NOMO-1 treated with DMSO at 0.1 percent for 48 hours (cell line): Measurements from ENCODE around the gene ZBTB46.
"Not testable (repeated sequence)": the region's sequence is repeated elsewhere in the genome, so short reads cannot be mapped to it uniquely, and the experiment has no call there.

ENCODE experiments used
- DNase-seq: peaks from one replicate; lab custom pipeline; 2025; ENCODE audit not compliant: unreplicated experiment; lab: John Stamatoyannopoulos, UW

ZBTB46 gene

DNA sequence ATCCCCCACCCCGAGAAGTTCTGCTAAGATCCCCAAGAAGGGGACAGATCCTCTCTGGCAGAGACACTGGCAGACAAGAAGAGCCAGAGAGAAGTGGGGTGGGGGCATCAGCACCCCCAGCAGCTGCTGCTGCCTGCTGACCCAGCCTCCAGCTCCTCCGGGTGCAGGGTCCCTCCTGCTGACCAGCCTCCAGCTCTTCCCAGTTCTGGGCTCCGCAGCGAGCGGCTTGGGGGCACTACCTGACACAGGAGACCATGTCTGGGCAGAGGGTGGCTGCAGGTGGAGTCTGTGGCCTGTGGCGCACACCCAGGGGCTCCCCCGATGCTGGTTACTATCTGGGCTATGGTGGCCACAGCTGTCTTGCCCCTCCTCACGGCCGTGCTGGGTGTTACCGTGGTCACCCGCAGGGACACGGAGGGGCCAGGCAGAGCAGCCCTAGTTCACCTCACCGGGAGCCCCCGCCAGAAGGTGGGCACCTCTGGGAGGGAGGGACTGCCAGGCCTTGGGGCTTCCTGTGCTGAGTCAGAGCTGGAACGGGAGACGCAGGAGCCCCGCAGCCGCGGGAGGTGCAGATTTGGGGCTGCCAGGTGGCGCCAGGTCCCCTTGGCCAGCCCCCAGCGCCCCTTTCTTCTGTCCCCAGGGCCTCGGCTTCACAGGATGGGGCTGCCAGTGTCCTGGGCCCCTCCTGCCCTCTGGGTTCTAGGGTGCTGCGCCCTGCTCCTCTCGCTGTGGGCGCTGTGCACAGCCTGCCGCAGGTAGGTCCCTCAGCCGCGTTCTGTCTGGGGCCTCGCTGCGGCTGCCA is 94.0 kb downstream of the ZBTB46 start:
- no peak for DNase-seq

DNA sequence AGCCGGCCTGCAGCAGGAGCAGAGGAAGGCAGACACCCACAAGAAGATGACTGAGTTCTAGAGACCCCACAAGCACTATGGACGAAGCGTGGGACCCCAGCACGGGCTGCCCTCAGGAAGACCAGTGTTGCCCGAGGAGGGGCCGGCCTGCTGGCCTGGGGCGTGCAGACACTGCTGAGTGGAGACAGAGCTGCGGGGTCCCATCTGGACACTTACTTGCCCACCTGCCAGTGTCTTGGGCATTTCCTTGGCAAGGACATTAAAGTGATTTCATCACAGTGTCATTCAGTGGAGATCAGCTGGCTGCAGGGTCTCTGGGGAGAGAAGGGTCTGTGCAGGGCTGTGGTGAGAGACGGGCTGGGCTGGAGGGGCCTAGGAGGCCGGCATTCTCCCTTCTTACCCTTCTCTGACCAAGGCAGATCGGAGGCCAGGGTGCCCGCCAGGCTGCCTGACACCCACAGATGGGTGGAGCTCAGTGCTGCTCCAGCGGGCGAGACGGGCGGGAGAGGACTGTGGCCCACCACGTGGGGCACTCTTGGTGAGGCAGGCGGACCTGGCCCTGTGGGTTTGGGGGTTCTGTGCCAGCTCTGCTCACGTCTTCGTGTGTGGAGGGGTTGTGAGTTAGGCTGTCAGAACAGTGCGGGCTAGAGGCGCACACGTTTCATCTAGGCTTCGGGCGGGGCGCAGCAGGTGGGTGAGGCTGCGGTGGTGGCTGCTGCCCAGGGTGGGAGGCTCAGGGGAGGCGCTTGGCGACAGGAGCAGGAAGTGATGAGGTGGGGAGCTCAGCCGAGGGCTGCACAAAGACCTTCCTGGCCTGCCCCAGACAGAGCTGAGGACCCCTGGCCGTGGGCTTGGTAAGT is 95.0 kb downstream of the ZBTB46 start, which contains the start of gene LIME1:
Gene LIME1 (plus strand): TSS at position 806 of the 860 bp plus-strand sequence. CDS start 886 bp downstream, outside the sequence.
- no peak for DNase-seq

DNA sequence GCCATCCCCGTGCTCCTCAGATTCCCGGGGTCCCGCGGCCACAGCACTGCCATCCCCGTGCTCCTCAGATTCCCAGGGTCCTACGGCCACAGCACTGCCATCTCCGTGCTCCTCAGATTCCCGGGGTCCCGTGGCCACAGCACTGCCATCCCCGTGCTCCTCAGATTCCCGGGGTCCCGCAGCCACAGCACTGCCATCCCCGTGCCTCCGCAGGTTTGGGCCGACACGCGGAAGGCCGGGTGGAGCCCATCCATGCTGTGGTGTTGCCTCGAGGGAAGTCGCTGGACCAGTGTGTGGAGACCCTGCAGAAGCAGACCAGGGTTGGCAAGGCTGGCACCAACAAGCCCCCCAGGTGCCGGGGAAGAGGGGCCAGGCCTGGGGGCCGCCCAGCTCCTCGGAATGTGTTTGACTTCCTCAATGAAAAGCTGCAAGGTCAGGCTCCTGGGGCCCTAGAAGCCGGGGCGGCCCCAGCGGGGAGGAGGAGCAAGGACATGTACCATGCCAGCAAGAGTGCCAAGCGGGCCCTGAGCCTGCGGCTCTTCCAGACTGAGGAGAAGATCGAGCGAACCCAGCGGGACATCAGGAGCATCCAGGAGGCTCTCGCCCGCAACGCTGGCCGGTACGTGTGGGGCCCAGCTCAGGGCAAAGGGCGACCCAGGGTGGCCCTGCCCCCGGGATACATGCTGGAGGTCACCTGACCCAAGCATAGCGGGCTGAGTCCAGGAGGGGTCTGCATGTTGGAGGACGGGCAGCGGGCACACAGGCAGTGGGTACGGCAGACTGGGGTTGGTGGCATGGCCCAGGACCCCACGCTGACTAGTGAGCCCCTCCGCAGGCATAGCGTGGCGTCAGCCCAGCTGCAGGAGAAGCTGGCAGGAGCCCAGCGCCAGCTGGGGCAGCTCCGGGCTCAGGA is 95.9 kb downstream of the ZBTB46 start:
- DNase-seq: no peak

DNA sequence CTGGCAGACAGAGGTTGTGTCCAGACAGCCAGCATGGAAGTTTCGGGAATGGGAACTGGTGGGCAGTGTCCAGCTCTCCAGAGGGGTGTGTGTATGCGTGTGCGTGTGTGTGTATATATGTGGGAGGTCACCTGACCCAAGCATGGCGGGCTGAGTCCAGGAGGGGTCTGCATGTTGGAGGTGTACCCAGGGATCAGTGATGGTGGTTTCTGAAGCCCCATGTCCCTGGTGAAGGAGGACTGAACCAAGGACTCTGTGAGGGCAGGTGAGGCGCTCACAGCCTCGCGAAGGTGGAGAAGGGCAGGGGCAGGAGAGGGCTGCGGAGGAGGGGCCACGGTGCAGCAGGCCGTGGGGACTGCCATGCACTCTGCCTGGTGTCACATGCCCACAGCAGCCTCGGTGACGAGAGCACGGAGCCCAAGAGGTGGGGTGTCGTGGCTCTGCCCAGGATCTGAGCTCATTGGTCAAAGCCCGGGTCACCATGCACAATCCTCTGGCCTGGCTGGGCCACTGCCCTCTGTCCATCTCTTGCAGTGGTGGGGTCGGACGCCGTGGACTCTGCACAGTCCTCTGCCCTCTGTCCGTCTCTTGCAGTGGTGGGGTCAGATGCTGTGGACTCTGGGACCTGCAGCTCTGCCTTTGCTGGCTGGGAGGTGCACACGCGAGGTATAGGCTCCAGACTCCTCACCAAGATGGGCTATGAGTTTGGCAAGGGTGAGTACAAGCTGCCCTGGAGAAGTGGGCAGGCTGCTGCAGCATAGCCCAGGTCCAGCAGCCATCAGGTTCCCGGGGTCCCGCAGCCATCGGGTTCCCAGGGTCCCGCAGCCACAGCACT is 96.7 kb downstream of the ZBTB46 start:
- DNase-seq: no peak

DNA sequence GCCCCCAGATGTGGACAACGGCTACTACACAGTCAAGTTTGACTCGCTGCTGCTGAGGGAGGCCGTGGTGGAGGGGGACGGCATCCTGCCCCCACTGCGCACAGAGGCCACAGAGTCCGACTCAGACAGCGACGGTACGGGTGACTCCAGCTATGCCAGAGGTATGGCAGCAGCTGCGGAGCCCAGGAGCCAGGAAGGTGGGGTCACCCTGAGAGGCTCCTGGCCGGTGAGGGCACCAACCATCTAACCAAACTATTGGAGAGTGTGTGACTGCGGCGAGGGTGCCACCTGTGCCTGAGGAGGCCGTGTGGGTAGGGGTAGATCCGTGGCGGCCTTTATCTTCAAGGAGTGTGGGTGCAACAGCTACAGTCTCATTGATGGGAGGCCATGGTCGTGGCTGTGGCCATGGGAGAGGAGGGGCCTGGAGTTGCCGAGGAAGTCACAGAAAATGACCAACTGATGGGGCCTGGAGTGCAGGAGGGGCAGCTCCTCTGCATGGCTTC is 97.4 kb downstream of the ZBTB46 start:
- DNase-seq: no peak

DNA sequence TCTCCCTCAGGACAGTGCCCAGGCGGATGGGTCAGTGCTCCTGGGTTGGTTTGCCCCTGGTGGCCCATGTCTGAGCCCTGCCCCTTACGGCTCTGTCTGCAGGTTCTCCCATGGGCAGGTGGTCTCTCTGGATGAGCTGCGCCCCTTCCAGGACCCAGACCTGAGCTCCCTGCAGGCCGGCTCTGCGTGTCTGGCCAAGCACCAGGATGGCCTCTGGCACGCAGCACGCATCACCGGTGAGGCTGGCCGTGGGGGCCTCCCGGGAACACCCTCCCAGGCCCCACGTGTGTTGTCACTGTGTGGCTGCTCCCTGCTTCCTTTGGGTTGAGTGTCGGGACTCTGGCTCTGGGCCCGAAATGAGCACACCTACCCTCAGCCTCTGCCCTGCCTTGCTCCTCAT is 97.9 kb downstream of the ZBTB46 start:
- no peak for DNase-seq

DNA sequence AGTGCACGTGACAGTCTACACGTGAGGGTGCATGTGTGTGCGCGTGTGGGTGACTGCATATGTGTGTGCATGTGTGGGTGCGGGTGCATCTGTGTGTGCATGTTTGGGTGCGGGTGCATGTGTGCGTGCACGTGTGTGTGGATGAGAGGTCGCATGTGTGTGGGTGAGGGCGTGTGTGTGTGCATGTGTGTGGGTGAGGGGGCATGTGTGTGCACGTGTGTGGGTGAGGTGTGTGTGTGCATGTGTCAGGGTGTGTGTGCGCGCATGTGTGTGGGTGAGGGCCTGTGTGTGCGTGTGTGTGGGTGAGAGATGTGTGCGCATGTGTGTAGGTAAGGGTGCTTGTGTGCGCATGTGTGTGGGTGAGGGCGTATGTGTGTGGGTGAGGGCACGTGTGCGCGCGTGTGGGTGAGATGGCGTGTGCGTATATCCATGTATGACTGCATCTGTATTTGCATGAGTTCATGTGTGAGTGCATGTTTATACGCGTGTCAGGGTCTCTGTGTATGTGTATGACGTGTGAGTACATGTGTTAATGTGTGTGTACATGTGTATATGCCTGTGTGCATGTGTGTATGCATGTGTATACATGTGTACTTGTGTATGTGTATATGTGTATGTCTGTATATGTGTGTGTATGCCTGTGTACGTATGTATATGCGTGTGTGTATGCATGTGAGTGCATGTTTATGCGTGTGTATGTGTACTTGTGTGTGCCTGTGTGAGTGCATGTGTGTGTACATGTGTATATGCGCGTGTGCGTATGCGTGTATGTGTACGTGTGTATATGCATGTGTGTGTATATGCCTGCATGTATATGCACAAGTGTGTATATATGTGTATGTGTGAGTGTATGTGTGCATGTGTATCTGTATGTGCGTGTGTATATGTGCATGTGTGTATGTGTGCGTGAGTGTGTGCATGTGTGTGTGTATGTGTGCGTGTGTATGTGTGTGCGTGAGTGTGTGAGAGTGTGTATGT is 98.7 kb downstream of the ZBTB46 start:
- DNase-seq: no peak

DNA sequence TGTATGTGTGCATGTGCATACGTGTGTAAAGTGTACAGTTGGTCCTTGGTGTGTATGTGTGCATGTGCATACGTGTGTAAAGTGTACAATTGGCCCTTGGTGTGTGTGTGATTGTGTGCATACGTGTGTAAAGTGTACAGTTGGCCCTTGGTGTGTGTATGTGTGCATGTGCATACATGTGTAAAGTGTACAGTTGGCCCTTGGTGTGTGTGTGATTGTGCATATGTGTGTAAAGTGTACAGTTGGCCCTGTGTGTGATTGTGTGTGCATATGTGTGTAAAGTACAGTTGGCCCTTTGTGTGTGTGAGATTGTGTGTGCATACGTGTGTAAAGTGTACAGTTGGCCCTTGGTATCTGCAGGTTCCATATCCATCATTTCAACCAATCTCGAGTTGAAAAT is 99.7 kb downstream of the ZBTB46 start:
- no peak for DNase-seq

DNA sequence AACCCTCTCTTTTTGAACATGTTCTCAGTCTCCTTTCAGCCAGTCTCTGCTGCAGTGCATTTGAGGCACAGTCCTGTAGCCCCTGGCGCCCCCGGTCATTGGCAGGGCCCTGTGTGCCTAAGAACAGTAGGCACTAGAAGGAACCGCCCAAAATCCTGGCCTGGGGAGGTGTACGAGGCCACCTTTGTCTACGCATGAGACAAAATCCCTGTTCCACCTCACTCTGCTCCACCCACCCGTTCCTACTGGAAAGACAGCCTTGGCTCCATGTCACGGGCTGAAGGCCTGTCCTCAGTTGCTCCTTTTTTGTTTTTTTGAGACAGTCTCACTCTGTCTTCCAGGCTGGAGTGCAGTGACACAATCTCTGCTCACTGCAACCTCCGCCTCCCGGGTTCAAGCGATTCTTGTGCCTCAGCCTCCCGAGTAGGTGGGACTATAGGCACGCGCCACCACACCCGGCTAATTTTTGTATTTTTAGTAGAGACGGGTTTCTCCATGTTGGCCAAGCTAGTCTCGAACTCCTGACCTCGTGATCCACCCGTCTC is 100.8 kb downstream of the ZBTB46 start:
- not testable (repeated sequence) for DNase-seq

DNA sequence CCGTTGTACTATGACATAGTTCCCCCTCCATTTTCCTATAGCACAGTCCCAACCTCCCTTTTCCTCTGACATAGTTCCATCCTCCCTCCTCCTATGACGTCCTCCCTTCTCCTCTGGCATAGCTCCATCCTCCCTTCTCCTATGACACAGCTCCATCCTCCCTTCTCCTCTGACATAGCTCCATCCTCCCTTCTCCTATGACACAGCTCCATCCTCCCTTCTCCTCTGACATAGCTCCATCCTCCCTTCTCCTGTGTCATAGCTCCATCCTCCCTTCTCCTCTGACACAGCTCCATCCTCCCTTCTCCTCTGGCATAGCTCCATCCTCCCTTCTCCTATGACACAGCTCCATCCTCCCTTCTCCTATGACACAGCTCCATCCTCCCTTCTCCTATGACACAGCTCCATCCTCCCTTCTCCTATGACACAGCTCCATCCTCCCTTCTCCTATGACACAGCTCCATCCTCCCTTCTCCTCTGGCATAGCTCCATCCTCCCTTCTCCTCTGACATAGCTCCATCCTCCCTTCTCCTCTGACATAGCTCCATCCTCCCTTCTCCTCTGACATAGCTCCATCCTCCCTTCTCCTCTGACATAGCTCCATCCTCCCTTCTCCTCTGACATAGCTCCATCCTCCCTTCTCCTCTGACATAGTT is 108.0 kb downstream of the ZBTB46 start:
- DNase-seq: not testable (repeated sequence)

DNA sequence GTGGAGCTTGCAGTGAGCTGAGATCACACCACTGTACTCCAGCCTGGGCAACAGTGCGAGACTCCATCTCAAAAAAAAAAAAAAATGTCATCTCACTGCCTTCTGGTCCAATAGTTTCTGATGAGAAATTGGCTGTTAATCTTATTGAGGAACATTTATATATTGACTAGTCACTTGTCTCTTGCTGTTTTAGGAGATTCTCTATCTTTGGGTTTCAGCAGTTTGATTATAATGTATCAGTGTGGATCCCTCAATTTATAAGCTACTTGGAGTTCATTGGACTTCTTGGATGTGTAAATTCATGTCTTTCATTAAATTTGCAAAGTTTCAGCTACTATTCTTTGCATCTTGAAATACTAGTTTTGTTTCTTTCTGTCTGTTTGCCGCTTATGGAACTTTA is 112.1 kb downstream of the ZBTB46 start:
- no peak for DNase-seq

DNA sequence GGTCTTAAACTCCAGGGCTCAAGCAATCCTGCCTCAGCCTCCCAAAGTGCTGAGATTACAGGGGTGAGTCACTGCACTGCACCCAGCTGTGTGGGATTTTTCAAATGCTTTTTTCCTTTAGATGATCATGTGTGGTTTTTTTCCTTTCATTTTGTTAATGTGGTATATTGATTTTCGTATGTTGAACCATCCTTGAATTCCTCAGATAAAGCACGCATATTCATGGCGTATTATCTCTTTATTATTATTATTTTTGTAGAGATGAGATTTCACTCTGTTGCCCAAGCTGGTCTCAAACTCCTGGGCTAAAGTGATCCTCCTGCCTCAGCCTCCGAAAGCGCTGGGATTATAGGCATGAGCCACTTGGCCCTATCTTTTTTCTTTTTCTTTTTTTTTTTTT is 116.2 kb downstream of the ZBTB46 start:
- no peak for DNase-seq

DNA sequence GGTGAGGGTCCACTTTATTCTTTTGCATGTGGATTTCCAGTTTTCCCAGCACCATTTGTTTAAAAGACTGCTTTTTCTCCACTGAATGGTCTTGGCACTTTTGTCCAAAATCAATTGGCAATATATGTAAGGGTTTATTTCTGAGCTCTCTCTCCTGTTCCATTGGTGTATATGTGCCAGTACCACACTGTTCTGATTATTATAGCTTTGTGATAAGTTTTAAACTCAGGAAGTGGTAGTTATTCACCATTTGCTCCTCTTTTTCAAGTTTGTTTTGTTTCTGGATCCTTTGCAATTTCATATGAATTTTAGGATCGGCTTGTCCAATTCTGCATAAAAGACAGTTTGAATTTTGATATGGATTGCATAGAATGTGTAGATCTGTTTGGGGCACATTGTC is 118.9 kb downstream of the ZBTB46 start:
- no peak for DNase-seq

DNA sequence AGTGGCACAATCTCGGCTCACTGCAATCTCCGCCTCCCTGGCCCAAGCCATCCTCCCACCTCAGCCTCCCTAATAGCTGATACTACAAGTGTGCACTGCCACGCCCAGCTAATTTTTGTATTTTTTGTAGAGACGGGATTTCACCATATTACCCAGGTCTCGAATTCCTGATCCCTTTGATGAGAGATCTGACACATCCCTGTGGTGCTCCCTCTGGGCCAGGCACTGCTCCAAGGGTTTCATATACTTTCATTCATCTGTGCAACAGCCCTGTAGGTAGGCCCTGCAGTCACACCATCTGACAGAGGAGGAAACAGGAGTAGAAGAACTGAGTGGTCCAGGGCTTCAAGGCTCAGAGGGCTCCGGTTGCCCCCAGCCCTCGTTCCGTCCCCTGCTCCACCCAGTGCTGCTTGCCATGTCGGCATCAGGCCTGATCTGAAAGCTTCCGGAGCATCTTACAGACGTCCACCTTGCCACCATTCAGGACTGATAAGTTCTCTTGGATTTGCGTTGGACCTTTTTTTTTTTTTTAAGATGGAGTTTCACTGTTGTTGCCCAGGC is 119.9 kb downstream of the ZBTB46 start:
- no peak for DNase-seq

DNA sequence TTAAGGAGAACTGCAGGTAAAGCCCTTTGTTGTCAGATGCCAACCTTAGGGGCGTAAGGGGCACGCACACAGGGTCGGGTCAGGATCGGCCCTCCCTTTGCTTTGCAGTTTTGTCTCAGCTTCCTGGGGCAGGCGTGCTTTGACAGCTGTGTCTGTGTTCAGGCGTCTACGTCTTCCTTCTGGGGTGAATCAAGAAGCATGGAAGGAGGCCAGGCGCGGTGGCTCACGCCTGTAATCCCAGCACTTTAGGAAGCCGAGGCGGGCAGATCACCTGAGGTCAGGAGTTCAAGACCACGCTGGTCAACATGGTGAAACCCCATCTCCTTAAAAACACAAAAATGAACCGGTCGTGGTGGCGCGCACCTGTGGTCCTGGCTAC is 121.9 kb downstream of the ZBTB46 start:
- no peak for DNase-seq

DNA sequence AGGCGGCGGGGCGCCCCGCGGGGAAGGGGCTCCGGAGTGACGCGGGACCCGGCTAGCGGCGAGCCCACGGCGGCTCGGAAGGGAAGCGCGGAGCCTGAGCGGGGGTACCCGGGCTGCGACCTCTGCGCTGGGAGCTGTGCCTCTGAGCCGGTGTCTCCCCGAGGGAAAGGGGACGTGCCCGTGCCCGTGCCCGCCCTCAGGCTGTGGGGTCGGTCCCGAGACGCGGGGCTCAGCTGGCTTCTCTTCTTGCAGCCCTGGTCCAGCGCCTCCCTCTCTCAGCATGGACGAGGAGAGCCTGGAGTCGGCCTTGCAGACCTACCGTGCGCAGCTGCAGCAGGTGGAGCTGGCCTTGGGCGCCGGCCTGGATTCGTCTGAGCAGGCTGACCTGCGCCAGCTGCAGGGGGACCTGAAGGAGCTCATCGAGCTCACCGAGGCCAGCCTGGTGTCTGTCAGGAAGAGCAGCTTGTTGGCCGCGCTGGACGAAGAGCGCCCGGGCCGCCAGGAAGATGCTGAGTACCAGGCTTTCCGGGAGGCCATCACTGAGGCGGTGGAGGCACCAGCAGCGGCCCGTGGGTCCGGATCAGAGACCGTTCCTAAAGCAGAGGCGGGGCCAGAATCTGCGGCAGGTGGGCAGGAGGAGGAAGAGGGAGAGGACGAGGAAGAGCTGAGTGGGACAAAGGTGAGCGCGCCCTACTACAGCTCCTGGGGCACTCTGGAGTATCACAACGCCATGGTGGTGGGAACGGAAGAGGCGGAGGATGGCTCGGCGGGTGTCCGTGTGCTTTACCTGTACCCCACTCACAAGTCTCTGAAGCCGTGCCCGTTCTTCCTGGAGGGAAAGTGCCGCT is 122.5 kb downstream of the ZBTB46 start:
- DNase-seq: no peak
